CD4-positive, alpha-beta T cell (primary cell): ENCODE measurements around the gene TEX19. TPM values are rescaled to one million over a fixed set of nuclear protein-coding genes. Genes with fewer than 3 reads are reported as not detected.

Experiments used
- ATAC-seq: fragments of 200-7000 bp; cut with Tn5 transposase; one replicate; pipeline ENCODE4 v1.10.0; 2022; ENCODE audit warnings: mild to moderate bottlenecking; ENCODE audit not compliant: poor library complexity
- CTCF ChIA-PET: fragments of 350-600 bp; sonication (Branson Sonifier 250); formaldehyde crosslinking; loops from one replicate; lab custom pipeline; 2021; ENCODE audit warnings: antibody characterized with exemption, inconsistent platforms; lab: Charles Lee
- POLR2A ChIA-PET: fragments of 350-600 bp; sonication (Branson Sonifier 250); formaldehyde crosslinking; loops from one replicate; lab custom pipeline; 2021; ENCODE audit warnings: antibody characterized with exemption, inconsistent platforms; lab: Charles Lee
- DNase-seq, 14 experiments: peaks; one replicate each; pipeline ENCODE4 v3.0.0-alpha.2; 2013 to 2020; ENCODE audit warnings: mixed read lengths in 2 of 14
- H3K27ac ChIP-seq, 2 donors: one replicate each; pipeline versions ENCODE4 v1.5.1 to v1.7.0; 2013; ENCODE audit warnings: low read length in 2 of 2, low read depth in 1 of 2, mild to moderate bottlenecking in 1 of 2
- H3K27me3 ChIP-seq, 2 experiments: 1 replicate in 1 of 2; 2 replicates in 1 of 2; pipeline versions ENCODE4 v1.6.1 to v1.7.0; 2013; ENCODE audit warnings: low read length in 2 of 2, control low read depth in 1 of 2, mild to moderate bottlenecking in 1 of 2, moderate library complexity in 1 of 2; ENCODE audit not compliant: insufficient read depth in 2 of 2, control insufficient read depth in 1 of 2
- H3K36me3 ChIP-seq: one replicate; pipeline ENCODE4 v1.6.1; 2013; ENCODE audit warnings: low read length, control low read depth; ENCODE audit not compliant: insufficient read depth
- H3K4me1 ChIP-seq: one replicate; pipeline ENCODE4 v1.6.1; 2013; ENCODE audit warnings: low read length, control low read depth; ENCODE audit not compliant: insufficient read depth
- H3K4me3 ChIP-seq: one replicate; pipeline ENCODE4 v1.5.1; 2013; ENCODE audit warnings: mild to moderate bottlenecking, low read length, moderate library complexity
- H3K9me3 ChIP-seq, 2 experiments: 1 replicate in 1 of 2; 2 replicates in 1 of 2; pipeline versions ENCODE4 v1.6.1 to v1.7.0; 2013; ENCODE audit warnings: low read length in 2 of 2, mild to moderate bottlenecking in 2 of 2, control low read depth in 1 of 2, moderate library complexity in 1 of 2; ENCODE audit not compliant: control insufficient read depth in 1 of 2, insufficient read depth in 1 of 2
- H3K27ac Mint-ChIP-seq: one replicate; pipeline ENCODE4 v1.8.0; 2020; ENCODE audit warnings: mixed read lengths
- H3K27me3 Mint-ChIP-seq: one replicate; pipeline ENCODE4 v1.8.0; 2021; ENCODE audit warnings: mixed read lengths
- H3K36me3 Mint-ChIP-seq: one replicate; pipeline ENCODE4 v1.8.0; 2021; ENCODE audit warnings: low read depth, mixed read lengths
- H3K4me1 Mint-ChIP-seq: one replicate; pipeline ENCODE4 v1.8.0; 2021; ENCODE audit warnings: low read depth, mixed read lengths
- H3K4me3 Mint-ChIP-seq: one replicate; pipeline ENCODE4 v1.8.0; 2020; ENCODE audit warnings: mild to moderate bottlenecking, mixed read lengths
- H3K9me3 Mint-ChIP-seq: one replicate; pipeline ENCODE4 v1.8.0; 2020; ENCODE audit warnings: mixed read lengths
- CTCF ChIP-seq: fragments of 200-600 bp; IDR thresholded peaks from one replicate; pipeline ENCODE4 v1.8.0; 2022; ENCODE audit warnings: antibody characterized with exemption, mild to moderate bottlenecking
- intact Hi-C, 2 experiments: fragments of 100-400 bp; cut with DNase I in 1 of 2; cut with micrococcal nuclease in 1 of 2; formaldehyde crosslinking; loops; one replicate each; pipeline versions ENCODE4 v1.15.1 to v1.9.0; 2023 to 2025; cut with DNase I, micrococcal nuclease
- total RNA-seq, 174 experiments: library from RNA in 2 of 174; stranded (reverse) in 2 of 174; gene quantifications; one replicate each; pipeline ENCODE4 v1.2.3 and lab custom pipeline; 2021 to 2026

TEX19 gene
- total RNA-seq, 2 experiments from 2014 or later = not detected

GRCh38 chr17:82320956-82321927 is 37.8 kb upstream of the TEX19 start:
- ChIA-PET POLR2A (interaction anchor here (0.7 to 2.1 kb wide), 6 partner anchors 19 to 120 kb away, joined by 3 to 17 read pairs (median 4); no protein-coding TSS in a partner anchor), CTCF (interaction anchor here (0.6 to 1.7 kb wide), 13 partner anchors 12 to 106 kb away, joined by 3 to 16 read pairs (median 4); partner anchors contain the start of gene SECTM1)
- Histone ChIP-seq H3K36me3 (no peaks in the 10 kb centered on the region), H3K27ac (peak overlapping the region in 1 of 2 donors; percentile 69), H3K27me3 (no peaks in the 10 kb centered on the region), H3K4me1 (peaks cover 58% of the 10 kb centered on the region), H3K9me3 (peaks cover 0 to 17% of the 10 kb centered on the region in 2 experiments), H3K4me3 (peak overlapping the region; percentile 45)
- H3K9me3 Mint-ChIP-seq = no peaks in the 10 kb centered on the region
- peak; percentile 50 for ATAC-seq
- peak; percentile 95 for TF ChIP-seq CTCF
- intact Hi-C loops = loop anchor here (1.0 to 5.0 kb wide), 8 partner anchors 21 to 291 kb away; no protein-coding TSS in a partner anchor
- no peaks in the 10 kb centered on the region for H3K27me3 Mint-ChIP-seq
- H3K36me3 Mint-ChIP-seq = peaks cover 7% of the 10 kb centered on the region
- H3K4me3 Mint-ChIP-seq = peak overlapping the region; percentile 82
- peak; percentile 50 to 93 (median 64) for DNase-seq
- peaks cover 33% of the 10 kb centered on the region for H3K4me1 Mint-ChIP-seq
- peak overlapping the region; percentile 90 for H3K27ac Mint-ChIP-seq

- ChIA-PET POLR2A (interaction anchor here (0.8 to 2.1 kb wide), 4 partner anchors 20 to 121 kb away, joined by 3 to 17 read pairs (median 6); no protein-coding TSS in a partner anchor), CTCF (interaction anchor here (1.2 to 1.7 kb wide), 3 partner anchors 37 to 80 kb away, joined by 3 to 6 read pairs (median 4); no protein-coding TSS in a partner anchor)
- Mint-ChIP-seq H3K27me3 (no peaks in the 10 kb centered on the region), H3K27ac (peak overlapping the region; percentile 90), H3K9me3 (no peaks in the 10 kb centered on the region), H3K4me3 (peak overlapping the region; percentile 67), H3K36me3 (no peaks in the 10 kb centered on the region), H3K4me1 (peaks cover 26% of the 10 kb centered on the region)
- intact Hi-C loops = loop anchor here (1.0 to 5.0 kb wide), 8 partner anchors 22 to 292 kb away; no protein-coding TSS in a partner anchor
- DNase-seq (peak in 3 of 14 experiments; percentile 36 to 48 (median 37)), ATAC-seq (no peak)
- H3K27ac ChIP-seq = no peak overlapping the region
- no peak for TF ChIP-seq CTCF
- peaks cover 0 to 17% of the 10 kb centered on the region in 2 experiments for H3K9me3 ChIP-seq
- peaks cover 51% of the 10 kb centered on the region for H3K4me1 ChIP-seq
- H3K36me3 ChIP-seq = no peaks in the 10 kb centered on the region
- no peaks in the 10 kb centered on the region for H3K27me3 ChIP-seq
- H3K4me3 ChIP-seq = no peak overlapping the region
Measured at GRCh38 chr17:82321947-82322466, 37.0 kb upstream of the TEX19 start.
